GM18909 (cell line): ENCODE results near the gene ARHGEF12.

Experiments used
- ATAC-seq: cut with Tn5 transposase; IDR thresholded peaks from one replicate; pipeline ENCODE4 v1.9.1; 2021; ENCODE audit warnings: mild to moderate bottlenecking; ENCODE audit not compliant: unreplicated experiment, poor library complexity

The ARHGEF12 gene

DNA sequence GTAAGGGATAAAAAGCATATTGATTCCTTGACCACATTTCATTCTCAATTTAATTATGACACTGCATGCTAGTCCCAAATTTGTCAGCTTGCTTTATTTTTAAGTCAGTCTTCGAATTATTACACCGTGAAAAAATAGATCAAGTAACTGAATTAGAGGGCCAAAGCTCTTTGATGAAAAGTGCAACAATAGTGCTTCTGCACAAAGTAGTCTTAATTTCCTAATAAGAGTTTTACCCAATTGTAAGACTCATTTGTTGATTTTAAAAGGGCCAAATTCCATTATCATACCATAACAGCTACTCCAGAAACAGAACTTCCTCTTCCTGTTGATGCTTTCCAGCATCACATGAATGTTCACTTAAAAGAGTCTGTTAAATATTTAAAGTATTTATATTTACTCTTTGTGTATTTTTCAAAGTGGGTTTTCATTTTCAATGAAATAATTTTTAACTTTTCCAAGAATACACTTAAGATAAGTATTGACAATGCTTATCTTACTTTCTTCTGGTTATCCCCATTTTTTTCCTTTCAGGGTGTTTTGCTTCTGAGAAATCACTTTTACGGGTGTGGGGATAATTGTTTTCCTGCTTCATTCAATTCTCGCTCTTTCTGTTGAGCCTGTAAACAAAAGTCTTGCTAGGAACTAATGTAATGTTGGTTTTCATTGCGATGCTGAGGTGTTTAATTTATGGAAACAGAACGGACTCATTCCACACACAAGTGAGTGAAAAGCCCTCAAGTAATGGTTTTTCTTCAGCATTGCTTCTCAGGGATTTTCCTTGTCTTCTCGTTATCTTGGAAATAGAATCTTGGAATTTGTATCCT lies 2.1 kb downstream of the ARHGEF12 start:
- ATAC-seq, result no peak

DNA sequence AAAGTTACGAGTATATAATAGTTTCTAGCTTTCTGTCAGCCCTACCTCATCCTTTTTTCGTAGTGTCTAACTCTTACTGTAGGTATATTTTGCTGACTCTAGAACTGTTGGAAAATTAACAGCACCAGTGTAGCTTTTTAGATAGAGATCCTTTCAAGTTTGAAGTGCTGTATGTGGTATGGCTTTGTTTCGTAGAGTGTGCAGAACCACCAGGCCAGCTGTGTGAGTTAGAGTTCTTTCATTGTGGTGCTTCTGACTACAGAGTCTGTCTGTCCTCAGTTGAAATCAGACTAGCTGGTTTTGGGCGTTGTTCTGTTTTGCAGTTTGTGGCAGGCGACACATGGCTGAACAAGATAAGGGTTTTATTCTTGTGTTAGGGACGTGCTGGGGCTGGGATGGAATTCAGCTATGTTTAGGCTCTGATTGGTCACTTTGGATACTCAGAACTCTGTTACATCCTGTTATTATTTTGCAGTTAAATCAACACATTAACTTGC lies 3.2 kb downstream of the ARHGEF12 start:
- ATAC-seq, result no peak

DNA sequence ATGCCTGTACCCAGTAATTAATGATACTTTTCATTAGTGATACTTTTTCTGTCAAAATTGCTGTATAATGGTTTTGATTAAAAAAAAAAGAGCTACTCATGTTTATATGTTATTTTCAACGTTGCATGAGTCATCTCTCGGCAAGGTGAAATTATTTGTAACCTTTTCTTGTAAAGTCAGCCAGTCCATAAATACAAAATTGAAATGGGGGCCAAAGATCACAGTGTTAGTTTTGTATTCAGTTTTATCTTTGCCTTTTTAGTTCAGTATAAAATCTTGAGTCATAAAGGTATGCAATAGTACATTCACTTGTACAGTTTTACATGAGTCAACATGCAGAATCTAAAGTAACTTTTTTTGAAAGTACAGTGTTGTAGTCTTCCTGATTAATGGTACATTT lies 4.3 kb downstream of the ARHGEF12 start:
- ATAC-seq, result no peak

DNA sequence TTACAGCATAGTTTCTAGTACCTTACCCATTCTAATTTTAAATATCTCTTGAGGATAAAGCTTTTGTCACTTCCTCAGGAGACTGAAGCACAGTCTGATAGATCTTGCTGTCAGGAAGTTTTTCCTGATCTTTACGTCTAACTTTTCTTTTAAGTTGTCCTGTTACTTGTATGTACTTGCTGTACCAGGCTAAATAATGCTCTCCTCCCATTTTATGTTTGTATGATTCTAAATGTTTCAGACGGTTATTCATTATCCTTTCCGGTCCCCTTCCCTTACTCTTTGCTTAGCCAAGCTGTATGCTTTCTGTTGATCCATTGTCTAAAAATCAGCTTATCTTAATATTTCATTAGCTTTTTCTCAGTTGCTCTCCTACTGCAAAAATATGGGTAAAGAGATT lies 6.0 kb downstream of the ARHGEF12 start:
- no peak for ATAC-seq

DNA sequence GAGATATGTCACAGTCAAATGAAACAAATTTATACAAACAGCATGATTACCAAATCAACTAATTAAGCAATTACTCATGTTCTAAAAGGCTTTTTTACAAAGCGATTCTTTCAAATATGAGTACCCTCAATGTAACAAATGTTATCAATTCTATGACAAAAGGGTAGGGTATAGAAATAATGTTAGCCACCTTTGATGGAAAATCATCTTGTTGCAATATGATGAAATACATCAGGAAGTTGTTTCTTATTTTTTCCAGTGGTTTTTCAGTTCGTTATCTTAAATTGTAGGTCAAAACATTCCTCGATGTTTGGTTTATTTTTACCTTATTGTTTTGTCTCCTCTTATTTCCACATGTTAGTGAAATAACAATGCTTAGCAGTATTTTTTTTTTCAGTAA lies 6.5 kb downstream of the ARHGEF12 start:
- no peak for ATAC-seq

DNA sequence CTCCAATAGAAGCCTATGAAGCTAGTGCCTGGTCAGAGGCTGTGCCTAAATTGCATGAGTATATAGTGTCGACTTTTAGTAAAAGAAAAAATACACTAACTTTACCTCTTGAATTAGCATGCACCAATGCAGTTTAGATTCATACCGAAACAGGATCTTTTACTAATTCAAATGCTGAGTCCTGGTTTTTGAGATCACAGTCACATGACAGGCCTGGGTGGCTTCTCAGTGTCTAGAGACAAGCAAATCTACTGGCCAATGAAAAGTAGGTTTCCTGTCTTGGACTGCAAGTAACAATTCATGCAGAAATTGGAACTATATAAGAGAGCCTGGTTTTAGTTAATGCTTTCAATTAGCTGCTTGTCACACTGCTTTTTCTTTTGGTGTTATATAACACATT lies 7.2 kb downstream of the ARHGEF12 start:
- no peak for ATAC-seq

DNA sequence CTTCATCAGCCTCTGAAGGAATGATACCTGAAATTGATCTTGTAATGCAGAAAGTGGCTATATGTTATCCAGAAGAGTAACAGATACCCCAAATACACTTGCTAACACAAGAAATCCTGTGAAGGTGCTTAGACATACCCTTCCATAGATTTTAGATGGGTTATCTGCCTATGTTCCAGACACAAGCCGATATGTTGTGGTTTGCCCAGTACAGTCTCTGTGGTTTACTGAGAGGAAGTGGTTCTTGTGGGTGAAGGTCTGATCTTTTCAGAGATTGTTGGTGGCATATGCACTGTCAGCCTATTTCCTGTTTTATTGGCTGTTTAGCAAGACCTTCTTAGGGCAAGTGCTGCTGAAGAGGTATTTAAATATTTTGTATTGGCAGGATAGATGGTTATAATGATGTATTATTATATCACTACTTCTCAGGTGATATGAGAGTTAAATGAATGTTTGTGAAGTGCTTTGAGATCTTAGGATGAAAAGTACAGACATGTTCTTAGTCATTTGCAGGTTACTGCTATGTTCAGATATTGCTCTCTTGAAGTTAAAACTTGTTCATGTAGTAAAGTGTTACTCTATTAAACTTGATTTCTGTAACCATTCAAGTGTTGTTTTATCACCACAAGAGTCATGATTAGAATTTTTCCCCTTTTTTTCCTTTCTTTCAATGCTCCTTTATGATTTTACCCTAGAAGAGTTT lies 8.2 kb downstream of the ARHGEF12 start:
- peak; percentile 91 for ATAC-seq

DNA sequence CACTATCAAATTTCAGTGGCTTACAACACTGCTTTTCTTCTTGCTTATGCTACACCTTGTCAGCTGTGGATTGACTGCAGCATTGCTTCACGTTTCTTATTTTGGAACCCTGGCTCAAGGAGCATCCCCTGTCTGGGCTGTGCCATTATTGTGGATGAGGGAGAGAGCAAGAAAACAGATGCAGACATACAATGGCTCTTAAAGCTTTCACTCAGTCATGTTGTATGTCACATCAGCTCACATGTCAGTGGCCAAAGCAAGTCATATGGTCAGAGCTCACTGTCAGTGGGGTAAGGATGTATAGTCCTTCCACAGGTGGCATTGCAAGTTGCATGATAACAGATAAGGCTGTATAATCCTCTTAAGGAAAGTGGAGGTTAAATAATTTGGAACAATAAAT lies 10.0 kb downstream of the ARHGEF12 start:
- no peak for ATAC-seq

DNA sequence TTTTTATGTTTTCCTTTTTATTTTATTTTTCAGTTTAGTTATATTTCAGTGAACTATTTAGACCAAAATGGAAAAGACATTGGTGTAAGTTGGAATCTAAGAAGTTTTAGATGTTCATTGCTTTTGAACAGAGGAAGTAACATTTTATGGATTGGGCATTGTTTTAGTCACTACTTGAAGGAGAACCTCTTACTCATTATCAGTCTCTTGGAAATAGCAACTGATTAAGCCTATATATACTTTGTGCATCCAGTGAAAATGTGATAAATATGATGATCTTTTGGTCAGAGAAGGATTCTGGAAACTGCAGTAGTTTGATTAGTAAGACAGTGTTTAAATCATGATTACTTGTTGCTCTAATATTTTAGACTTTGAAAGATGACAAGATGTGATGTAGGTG lies 14.4 kb downstream of the ARHGEF12 start:
- no peak for ATAC-seq

DNA sequence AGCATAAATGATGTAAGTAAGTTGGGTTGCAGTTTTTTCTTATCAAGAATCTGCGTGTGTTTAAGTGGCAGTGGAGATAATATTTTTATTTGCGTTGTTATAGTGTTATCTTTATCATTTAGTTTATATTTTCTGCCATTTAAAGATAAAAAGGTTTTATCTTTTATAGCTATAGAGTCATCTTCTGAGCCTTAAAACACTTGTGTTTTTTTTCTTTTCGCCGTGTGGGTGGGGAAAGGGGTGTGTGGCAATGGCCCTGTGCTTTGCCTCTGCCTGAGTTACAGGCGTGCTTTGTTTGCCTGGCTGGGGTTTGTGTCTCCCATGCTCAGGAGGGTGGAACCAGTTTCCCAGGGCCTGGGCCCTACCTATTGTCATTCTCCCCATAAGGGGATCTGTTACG lies 16.2 kb downstream of the ARHGEF12 start:
- no peak for ATAC-seq

DNA sequence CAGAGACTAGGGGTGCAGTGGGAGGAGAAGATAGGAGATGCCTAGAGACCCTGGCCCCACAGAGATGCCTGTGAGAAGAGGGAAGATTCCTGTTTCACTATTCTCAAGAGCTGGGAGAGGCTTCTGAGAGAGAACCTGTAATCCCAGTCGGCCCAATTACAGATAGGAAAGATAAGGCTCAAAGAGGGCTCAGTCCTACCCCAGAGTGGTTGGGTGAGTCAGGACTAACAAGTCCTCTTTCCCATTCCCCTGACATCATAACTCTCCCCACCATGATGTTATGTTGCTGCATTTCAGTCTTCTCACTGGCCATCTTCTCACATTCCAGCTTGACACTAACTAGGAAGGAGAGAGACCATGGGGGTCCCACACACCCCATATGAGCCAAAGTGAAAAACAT lies 17.9 kb downstream of the ARHGEF12 start:
- ATAC-seq, result no peak

DNA sequence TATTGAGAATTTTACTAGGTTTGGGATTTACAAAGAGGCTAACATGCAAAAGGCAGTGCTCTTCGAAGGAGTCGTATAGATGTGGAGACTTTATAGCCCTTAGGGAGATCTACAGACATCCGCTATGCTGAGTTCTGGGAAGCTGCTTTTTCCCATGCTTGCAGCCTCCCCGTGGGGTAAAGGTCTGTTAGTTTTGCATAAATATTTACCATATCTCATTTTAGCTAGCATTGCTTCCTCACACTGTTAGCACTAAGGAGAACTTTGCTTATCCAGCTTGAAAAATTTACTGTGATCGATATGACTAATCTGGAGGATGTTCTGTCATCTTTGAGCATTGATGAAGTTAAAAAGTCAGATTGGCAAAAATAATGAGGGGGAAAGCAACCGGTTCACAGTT lies 18.6 kb downstream of the ARHGEF12 start:
- no peak for ATAC-seq

DNA sequence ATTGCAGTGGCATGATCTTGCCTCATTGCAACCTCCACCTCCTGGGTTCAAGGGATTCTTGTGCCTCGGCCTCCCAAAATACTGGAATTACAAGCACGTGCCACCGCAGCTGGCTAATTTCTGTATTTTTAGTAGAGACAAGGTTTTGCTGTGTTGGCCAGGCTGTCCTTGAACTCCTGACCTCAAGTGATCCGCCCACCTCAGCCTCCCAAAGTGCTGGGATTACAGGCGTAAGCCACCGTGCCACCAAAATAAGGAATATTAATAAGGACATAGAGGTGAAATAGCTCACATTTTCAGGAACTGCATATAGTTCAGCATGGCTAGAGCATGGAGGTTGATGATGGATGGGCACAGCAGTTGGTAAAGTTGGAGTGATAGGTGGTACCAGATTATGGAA lies 21.4 kb downstream of the ARHGEF12 start:
- ATAC-seq, result no peak

DNA sequence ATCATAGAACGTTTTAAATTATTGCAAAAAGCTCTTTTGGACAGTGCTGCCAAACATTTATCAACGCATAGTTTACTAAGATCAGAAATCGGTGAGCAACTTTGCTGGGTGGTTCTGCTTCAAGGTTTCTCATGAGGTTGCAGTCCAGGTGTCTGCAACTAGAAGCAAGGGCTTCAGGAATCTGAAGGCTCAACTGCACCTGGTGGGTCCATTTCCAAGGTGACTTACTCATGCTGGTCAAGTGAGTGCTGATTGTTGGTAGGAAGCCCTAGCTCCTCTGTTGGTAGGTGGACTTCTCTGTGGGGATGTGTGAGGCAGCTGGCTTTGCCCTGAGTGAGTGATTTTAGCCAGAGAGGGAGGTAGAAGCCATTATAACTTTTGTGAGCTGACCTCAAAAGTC lies 22.5 kb downstream of the ARHGEF12 start:
- ATAC-seq, result no peak

DNA sequence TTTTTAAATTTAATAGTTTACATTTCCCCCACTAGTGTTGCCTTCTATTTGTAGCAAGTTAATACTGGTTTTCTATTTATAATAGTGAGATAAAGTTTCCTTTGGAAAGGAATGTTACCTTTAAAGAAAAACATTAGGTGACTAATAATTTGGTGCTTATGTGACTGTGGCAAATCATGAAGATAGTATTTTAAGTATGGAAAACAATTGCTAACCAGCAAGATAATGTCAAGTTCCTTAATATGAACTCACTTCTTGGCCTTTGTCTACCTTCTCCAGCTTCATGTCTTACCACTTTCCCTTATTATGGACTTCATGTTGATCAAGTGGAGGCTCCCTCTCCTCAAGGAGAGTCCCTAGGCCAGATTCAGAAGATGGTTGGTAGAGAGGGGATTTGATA lies 27.2 kb downstream of the ARHGEF12 start:
- ATAC-seq, result no peak

DNA sequence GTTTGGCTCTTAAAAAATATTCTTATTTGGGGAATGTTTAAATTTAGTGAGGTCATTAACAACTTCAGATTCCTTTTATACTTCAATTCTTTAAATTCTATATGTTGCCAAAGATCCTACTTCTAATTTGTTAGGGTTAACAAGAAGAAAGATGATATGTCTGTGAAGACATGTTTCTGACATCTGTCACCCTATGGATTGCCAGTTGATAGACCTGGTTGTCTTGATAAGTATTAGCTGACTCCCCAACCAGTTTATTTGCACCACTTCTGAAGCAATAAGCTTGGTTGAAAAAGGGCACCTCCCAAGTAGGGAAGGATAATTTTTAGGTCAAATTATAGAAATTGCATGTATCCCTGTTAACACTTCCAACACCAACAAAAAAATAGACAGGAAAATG lies 29.3 kb downstream of the ARHGEF12 start:
- no peak for ATAC-seq

DNA sequence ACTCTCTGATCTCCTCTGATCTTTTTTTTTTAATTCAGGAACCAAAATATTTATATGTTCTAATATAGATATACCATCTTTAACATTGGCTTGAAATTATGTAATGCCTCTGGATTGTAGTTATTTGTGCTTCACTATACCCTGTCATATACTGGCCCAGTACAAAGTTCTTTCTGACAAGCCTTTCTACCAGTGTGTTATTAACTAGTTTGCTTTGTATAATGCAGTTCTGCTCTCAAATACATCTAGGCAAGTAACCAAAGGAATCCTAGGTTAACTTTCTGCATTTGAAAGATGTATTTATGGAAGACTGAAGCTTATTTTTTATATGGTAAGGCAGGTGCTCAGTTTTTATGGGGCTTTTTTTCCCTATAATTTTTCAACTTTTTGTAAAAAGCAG lies 36.1 kb downstream of the ARHGEF12 start:
- ATAC-seq, result no peak

DNA sequence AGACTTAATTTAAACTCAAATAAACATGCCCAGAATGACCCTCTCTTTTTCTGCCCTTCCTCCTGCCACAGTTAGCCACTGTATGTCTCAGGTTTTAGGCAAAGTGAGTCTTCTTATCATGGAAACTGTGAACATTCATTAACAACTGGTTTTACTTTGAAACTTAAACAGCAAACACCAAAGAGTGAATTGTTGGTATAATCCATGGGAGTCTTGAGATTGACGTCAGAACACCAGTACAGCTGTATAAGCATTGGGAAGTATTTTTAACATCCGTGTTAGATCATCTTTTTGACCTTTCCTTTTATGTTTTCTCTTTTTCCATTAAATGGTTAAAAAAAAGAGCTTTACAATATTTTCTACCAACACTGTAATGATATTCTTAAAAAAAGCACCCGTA lies 38.9 kb downstream of the ARHGEF12 start:
- no peak for ATAC-seq

DNA sequence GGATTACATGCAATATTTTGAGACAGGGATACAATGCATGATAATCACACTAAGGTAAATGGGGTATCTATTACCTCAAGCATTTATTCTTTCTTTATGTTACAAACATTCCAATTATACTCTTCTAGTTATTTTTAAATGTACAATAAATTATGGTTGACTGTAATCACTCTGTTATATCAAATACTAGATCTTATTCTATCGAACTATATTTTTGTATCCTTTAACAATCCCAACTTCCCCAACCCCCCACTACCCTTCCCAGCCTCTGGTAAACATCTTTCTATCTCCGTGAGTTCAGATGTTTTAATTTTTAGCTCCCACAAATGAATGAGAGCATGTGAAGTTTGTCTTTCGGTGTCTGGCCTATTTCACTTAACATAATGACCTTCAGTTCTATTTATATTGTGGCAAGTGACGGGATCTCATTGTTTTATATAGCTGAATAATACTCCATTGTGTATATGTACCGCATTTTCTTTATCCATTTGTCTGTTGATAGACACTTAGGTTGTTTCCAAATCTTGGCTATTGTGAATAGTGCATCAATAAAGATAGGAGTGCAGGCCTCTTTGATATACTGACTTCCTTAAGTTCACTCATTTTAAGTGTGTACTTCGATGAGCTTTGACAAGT lies 40.5 kb downstream of the ARHGEF12 start:
- no peak for ATAC-seq

DNA sequence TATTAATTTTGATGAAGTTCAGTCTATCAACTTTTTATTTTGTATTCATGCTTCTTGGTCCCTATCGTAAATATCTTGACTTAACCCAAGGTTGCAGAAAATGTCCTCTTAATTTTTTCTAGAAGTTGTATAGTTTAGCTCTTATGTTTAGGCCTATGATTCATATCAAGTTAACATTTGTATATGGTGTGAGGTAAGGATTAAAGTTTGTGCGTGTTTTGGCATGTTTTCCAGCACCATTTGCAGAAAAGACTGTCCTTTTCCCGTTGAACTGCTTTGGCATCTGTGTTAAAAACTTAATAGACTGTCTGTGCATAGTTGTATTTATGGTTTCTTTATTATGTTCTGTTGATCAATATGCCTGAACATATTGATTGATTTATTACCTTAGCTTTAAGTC lies 42.3 kb downstream of the ARHGEF12 start:
- no peak for ATAC-seq

DNA sequence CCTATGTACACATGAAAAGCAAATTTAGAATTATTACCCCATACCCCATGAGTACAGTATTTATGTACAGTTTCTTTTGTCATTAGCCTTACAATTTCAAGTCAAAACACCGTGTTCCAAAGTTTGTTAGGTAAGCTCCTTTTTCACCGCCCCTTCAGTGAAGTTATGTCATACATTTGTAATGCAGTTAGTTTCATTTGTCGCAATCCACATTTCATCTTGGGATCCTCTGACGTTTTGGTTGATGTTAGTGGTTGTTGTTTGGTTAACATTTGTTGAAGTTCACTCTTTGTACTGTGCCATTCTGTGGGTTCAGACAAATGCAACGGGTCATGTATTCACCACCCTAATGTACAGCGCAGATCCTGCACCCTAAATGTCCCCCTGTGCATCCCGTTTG lies 45.2 kb downstream of the ARHGEF12 start:
- no peak for ATAC-seq
